SU-DHL-6 (cell line): ENCODE results near the gene L3MBTL1.

ENCODE experiments used
- H2AFZ ChIP-seq: fragments of 200-600 bp; sonication (generic); 2 replicates; pipeline ENCODE4 v1.6.1; 2014; ENCODE audit warnings: low read depth, mild to moderate bottlenecking, moderate library complexity, mixed read lengths, antibody characterized with exemption, low read length; ENCODE audit not compliant: severe bottlenecking
- H3F3A ChIP-seq: fragments of 200-600 bp; shearing (Covaris generic); 2 replicates; pipeline ENCODE4 v1.6.0; 2016; ENCODE audit warnings: antibody characterized with exemption, mild to moderate bottlenecking; ENCODE audit not compliant: insufficient read depth
- H3K27ac ChIP-seq: fragments of 200-600 bp; sonication (generic); 2 replicates; pipeline ENCODE4 v1.5.1; 2016; ENCODE audit warnings: low read depth, mild to moderate bottlenecking, low read length, moderate library complexity, mixed read lengths
- H3K27me3 ChIP-seq: fragments of 200-600 bp; sonication (generic), shearing (Covaris generic); 2 replicates; pipeline ENCODE4 v1.6.0; 2014; ENCODE audit warnings: mild to moderate bottlenecking, low read length
- H3K36me3 ChIP-seq: fragments of 200-600 bp; sonication (generic); 2 replicates; pipeline ENCODE4 v1.6.1; 2014; ENCODE audit warnings: mild to moderate bottlenecking, low read length, mixed read lengths
- H3K4me2 ChIP-seq: fragments of 300-600, 200-600 bp; shearing (Covaris generic), sonication (generic); 2 replicates; pipeline ENCODE4 v1.6.0; 2014; ENCODE audit warnings: low read length, low read depth, mild to moderate bottlenecking; ENCODE audit not compliant: poor library complexity, severe bottlenecking
- H3K4me3 ChIP-seq: fragments of 200-600 bp; sonication (generic); 2 replicates; pipeline ENCODE4 v1.5.1; 2014; ENCODE audit warnings: antibody characterized with exemption, low read length, mild to moderate bottlenecking, mixed read lengths; ENCODE audit not compliant: insufficient read depth, poor library complexity, severe bottlenecking
- H3K79me2 ChIP-seq: fragments of 200-600 bp; sonication (generic); 2 replicates; pipeline ENCODE4 v1.6.1; 2014; ENCODE audit warnings: mild to moderate bottlenecking, low read length, moderate library complexity; ENCODE audit not compliant: insufficient read depth
- H3K9ac ChIP-seq: fragments of 200-600 bp; sonication (generic); 2 replicates; pipeline ENCODE4 v1.7.0; 2014; ENCODE audit warnings: mild to moderate bottlenecking, low read length
- H3K9me2 ChIP-seq: fragments of 200-600 bp; sonication (generic); replicated peaks from 2 replicates; pipeline ENCODE4 v1.6.1; 2014; ENCODE audit warnings: low read length; ENCODE audit not compliant: insufficient read depth
- H3K9me3 ChIP-seq: fragments of 200-600 bp; sonication (generic); 2 replicates; pipeline ENCODE4 v1.6.1; 2014; ENCODE audit warnings: low read length, mixed read lengths; ENCODE audit not compliant: insufficient read depth
- H4K20me1 ChIP-seq: fragments of 200-600 bp; sonication (generic); 2 replicates; pipeline ENCODE4 v1.6.1; 2014; ENCODE audit warnings: low read depth, mild to moderate bottlenecking, antibody characterized with exemption, low read length, moderate library complexity, mixed read lengths
- EZH2phosphoT487 ChIP-seq: fragments of 200-600 bp; sonication (generic), shearing (Covaris generic); conservative IDR thresholded peaks from 2 replicates; pipeline ENCODE4 v1.6.1; 2018; ENCODE audit warnings: mild to moderate bottlenecking, antibody characterized with exemption, low read length, moderate library complexity, mixed read lengths
- TF ChIP-seq, protein P1 (sequence below): fragments of 200-600 bp; sonication (generic); IDR thresholded peaks from one replicate; pipeline ENCODE4 v1.5.1; 2017; ENCODE audit warnings: antibody characterized with exemption, mild to moderate bottlenecking, low read length, moderate library complexity; ENCODE audit not compliant: insufficient read depth, poor library complexity, severe bottlenecking

The L3MBTL1 gene

GRCh38 chr20:43515628-43516027, 8.1 kb downstream of the L3MBTL1 start:
- no peaks in the 10 kb centered on the region for H4K20me1 ChIP-seq
- H2AFZ ChIP-seq = no peak overlapping the region
- no peaks in the 10 kb centered on the region for H3K27me3 ChIP-seq
- H3F3A ChIP-seq = no peaks in the 10 kb centered on the region
- H3K9me3 ChIP-seq = no peaks in the 10 kb centered on the region
- H3K4me2 ChIP-seq = peak overlapping the region; percentile 43
- H3K9ac ChIP-seq = 0 out of 2 replicates have a peak overlapping the region, but pooled peaks have one; percentile 60
- H3K9me2 ChIP-seq = no peaks in the 10 kb centered on the region
- no peak overlapping the region for H3K4me3 ChIP-seq
- no peak overlapping the region for H3K27ac ChIP-seq
- H3K79me2 ChIP-seq = no peaks in the 10 kb centered on the region
- TF ChIP-seq, protein P1, sequence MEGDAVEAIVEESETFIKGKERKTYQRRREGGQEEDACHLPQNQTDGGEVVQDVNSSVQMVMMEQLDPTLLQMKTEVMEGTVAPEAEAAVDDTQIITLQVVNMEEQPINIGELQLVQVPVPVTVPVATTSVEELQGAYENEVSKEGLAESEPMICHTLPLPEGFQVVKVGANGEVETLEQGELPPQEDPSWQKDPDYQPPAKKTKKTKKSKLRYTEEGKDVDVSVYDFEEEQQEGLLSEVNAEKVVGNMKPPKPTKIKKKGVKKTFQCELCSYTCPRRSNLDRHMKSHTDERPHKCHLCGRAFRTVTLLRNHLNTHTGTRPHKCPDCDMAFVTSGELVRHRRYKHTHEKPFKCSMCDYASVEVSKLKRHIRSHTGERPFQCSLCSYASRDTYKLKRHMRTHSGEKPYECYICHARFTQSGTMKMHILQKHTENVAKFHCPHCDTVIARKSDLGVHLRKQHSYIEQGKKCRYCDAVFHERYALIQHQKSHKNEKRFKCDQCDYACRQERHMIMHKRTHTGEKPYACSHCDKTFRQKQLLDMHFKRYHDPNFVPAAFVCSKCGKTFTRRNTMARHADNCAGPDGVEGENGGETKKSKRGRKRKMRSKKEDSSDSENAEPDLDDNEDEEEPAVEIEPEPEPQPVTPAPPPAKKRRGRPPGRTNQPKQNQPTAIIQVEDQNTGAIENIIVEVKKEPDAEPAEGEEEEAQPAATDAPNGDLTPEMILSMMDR = no peak
- TF ChIP-seq EZH2phosphoT487 = no peak
- H3K36me3 ChIP-seq = no peaks in the 10 kb centered on the region

DNA sequence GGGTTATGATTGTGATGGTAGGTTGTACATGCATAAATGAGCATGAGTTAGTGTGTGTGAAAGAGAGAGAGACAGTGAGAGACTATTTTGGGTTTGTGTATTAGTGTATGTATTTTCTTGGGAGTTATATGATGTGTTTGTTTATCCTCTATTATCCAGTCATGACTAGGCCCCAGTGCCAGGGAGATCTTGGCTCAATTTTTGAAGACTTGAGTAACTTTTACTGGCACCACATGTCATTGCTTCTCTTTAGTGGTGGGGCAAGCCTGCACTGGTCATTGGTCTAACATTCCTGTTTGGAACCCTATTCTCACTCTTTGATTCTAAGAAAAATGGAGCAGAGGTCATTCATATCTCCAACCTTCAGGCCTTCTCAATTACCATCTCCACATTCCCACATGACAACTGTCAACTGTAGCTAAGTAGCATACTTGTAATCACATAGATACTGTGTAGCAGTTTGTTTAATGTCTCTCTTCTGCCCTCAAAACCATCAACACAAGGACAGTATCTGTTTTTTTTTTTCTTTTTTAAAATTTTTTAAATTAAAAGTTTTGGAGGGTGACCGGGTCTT, 8.8 kb downstream of the L3MBTL1 start:
- no peaks in the 10 kb centered on the region for H3K36me3 ChIP-seq
- H4K20me1 ChIP-seq = no peaks in the 10 kb centered on the region
- H3K27ac ChIP-seq = no peak overlapping the region
- H3K4me2 ChIP-seq = no peak overlapping the region
- no peaks in the 10 kb centered on the region for H3K9me2 ChIP-seq
- H3F3A ChIP-seq = no peaks in the 10 kb centered on the region
- H3K27me3 ChIP-seq = no peaks in the 10 kb centered on the region
- H3K9ac ChIP-seq = no peak overlapping the region
- TF ChIP-seq EZH2phosphoT487 = no peak
- TF ChIP-seq, protein P1 = no peak
- no peaks in the 10 kb centered on the region for H3K79me2 ChIP-seq
- H2AFZ ChIP-seq = no peak overlapping the region
- no peak overlapping the region for H3K4me3 ChIP-seq
- H3K9me3 ChIP-seq = no peaks in the 10 kb centered on the region

- H3K27ac ChIP-seq = no peak overlapping the region
- no peaks in the 10 kb centered on the region for H3K36me3 ChIP-seq
- no peak for TF ChIP-seq EZH2phosphoT487
- TF ChIP-seq, protein P1 = no peak
- no peaks in the 10 kb centered on the region for H3K9me3 ChIP-seq
- H3K27me3 ChIP-seq = no peaks in the 10 kb centered on the region
- no peak overlapping the region for H3K4me2 ChIP-seq
- no peaks in the 10 kb centered on the region for H3F3A ChIP-seq
- no peaks in the 10 kb centered on the region for H3K9me2 ChIP-seq
- H3K9ac ChIP-seq = no peak overlapping the region
- H3K4me3 ChIP-seq = no peak overlapping the region
- no peaks in the 10 kb centered on the region for H3K79me2 ChIP-seq
- no peak overlapping the region for H2AFZ ChIP-seq
- no peaks in the 10 kb centered on the region for H4K20me1 ChIP-seq
Observed at GRCh38 chr20:43520074-43520630, 12.7 kb downstream of the L3MBTL1 start.
